GM12872 (cell line): Measurements from ENCODE around the gene RPS14.

Experiments
- CTCF ChIP-seq: IDR thresholded peaks from 3 replicates; pipeline ENCODE4 v1.5.1; 2011; ENCODE audit warnings: low read depth, mild to moderate bottlenecking, low read length, moderate library complexity; ENCODE audit not compliant: insufficient read depth

Gene RPS14

GRCh38 chr5:150447188-150447587 is 2.4 kb downstream of the RPS14 start:
- no peak for TF ChIP-seq CTCF

- no peak for TF ChIP-seq CTCF
Measured at GRCh38 chr5:150446583-150446982, 3.0 kb downstream of the RPS14 start.

DNA sequence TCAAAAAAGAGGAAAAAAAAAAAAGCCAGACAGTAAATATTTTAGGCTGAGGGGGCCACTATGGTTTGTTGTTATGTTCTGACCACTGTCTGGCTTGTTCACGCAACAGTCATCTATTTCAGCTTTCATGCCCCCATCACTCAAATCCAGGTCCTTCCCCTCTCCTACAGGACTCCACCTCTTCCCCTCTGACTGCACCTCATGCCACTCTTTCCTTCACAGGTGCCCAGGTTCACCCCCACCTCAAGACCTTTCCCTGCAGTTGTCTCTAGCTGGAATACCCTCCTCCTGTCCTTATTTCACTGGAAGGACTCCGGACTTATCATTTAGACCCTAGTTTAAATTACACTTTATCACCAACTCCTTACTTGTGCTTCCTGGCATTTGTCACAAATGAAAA is 3.5 kb downstream of the RPS14 start:
- no peak for TF ChIP-seq CTCF

- TF ChIP-seq CTCF, result no peak
Measured at GRCh38 chr5:150444770-150445169, 4.8 kb downstream of the RPS14 start.

DNA sequence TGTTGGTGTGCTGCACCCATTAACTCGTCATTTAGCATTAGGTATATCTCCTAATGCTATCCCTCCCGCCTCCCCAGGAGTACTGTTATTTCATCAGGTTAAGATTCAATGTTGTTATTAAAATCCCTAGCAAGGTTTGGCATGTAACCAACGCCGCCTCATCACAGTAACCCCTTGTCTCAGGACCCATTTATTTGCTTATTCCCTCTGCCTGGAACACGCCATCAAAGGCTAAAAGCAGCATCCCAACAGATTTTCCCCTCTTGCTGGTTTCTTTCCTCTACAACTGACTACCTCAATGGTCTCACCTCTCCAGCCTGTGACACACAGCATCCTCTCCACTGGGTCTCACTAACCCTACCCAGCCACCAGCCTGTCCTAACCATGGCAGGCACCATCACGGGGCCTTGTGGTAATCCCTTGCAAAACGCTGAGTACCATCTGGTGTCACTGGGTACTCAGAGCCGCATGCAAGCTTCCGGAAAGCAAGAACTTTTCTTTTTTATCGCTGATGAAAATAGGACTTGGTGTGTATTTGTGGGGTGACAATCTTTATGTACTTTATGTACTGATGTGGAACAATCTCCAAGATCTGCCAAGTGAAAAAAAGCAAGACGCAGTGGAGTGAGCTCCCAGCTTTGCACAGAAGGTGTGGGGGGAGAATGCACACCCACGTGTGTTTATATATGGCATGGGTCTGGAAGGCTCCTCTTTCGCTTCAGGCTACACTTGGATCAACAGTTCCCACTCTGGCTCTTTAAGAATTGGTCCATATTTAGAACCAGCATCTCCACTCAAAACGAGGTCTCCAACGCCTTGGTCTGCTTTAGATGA is 6.1 kb downstream of the RPS14 start:
- TF ChIP-seq CTCF, result no peak

- no peak for TF ChIP-seq CTCF
Measured at GRCh38 chr5:150442699-150443080, 6.8 kb downstream of the RPS14 start.

DNA sequence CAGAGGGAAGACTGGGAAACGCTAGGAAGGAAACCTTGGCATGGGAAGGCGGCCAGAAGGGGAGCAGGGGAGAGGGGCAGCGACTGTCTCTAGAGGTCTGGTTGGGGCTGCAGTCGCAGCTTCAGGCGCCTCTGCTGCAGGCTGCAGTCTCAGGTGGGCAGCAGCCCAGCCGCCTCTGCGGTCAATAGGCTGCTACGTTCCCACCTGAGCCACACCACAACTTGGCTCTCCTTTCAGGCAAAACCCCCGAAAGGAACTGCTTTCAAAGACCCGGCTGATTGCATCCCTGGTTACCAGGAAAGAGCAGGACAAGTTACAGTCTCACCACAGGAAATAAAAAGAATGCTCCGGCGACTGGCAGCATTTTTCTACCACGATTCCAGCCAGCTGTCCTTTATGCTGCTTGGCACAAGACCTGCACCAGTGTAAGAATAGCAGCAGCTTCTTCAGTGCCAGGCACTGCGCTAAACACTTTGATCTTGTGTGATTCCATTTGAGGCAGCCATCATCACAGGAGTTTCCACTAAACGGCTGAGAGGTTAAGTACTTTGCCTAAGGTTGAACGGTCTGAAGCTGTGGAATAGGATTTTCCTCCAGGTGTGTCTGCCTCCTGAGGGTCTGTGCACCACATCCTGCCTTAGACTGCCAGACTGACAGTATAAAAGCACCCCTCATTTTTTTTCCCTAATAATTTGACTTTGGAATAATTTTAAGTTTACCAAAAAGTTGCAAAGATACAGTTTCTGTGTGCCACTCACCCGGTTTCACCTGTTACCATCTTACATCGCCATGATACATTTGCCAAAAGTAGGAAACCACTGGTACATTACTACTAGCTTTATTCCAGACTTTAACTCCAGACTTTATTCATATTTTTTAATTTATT is 7.5 kb downstream of the RPS14 start:
- no peak for TF ChIP-seq CTCF
